Nephron progenitor cell (in vitro differentiated cells): Measurements from ENCODE around the gene ESRRB.

Experiments used
- DNase-seq: peaks from one replicate; pipeline ENCODE4 v3.0.0; 2021
- H3K27ac Mint-ChIP-seq: 2 replicates; pipeline ENCODE4 v1.8.0; 2021; ENCODE audit warnings: mild to moderate bottlenecking, moderate library complexity, mixed read lengths
- H3K27me3 Mint-ChIP-seq: 2 replicates; pipeline ENCODE4 v1.8.0; 2021; ENCODE audit warnings: mild to moderate bottlenecking, low read depth, mixed read lengths; ENCODE audit not compliant: poor library complexity
- H3K36me3 Mint-ChIP-seq: 2 replicates; pipeline ENCODE4 v1.8.0; 2021; ENCODE audit warnings: low read depth, mixed read lengths
- H3K4me1 Mint-ChIP-seq: 2 replicates; pipeline ENCODE4 v1.8.0; 2021; ENCODE audit warnings: mixed read lengths
- H3K4me3 Mint-ChIP-seq: 2 replicates; pipeline ENCODE4 v1.8.0; 2021; ENCODE audit warnings: mild to moderate bottlenecking, moderate library complexity, mixed read lengths
- H3K9me3 Mint-ChIP-seq: 2 replicates; pipeline ENCODE4 v1.8.0; 2021; ENCODE audit warnings: mild to moderate bottlenecking, moderate library complexity, mixed read lengths
- TF ChIP-seq, protein P1 (sequence below): fragments of 200-600 bp; sonication (generic); IDR thresholded peaks from 2 replicates; pipeline ENCODE4 v1.5.0; 2021; ENCODE audit warnings: antibody characterized with exemption

The ESRRB gene

DNA sequence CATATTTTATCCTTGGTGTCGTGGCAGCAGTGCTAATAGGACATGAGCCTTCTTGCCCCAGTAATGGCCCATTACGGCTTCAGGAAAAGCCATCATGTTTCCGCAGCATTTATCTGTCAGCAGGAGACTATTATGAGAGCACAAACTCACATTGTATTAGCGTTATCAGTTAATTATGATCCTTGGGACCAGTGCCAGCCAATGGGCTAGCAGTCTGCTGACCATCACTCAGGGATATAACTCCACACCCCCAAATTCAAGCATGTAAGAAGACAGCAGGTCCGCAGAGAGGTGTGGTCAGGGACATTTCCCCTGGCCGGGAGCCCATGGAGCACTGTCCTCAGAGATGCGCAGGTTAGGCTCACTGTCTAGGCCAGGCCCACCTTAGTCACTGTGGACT lies 4.9 kb upstream of the ESRRB start:
- peaks cover 28% of the 10 kb centered on the region for H3K4me1 Mint-ChIP-seq
- H3K27me3 Mint-ChIP-seq = peaks cover 80% of the 10 kb centered on the region
- TF ChIP-seq, protein P1, sequence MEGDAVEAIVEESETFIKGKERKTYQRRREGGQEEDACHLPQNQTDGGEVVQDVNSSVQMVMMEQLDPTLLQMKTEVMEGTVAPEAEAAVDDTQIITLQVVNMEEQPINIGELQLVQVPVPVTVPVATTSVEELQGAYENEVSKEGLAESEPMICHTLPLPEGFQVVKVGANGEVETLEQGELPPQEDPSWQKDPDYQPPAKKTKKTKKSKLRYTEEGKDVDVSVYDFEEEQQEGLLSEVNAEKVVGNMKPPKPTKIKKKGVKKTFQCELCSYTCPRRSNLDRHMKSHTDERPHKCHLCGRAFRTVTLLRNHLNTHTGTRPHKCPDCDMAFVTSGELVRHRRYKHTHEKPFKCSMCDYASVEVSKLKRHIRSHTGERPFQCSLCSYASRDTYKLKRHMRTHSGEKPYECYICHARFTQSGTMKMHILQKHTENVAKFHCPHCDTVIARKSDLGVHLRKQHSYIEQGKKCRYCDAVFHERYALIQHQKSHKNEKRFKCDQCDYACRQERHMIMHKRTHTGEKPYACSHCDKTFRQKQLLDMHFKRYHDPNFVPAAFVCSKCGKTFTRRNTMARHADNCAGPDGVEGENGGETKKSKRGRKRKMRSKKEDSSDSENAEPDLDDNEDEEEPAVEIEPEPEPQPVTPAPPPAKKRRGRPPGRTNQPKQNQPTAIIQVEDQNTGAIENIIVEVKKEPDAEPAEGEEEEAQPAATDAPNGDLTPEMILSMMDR = no peak
- H3K36me3 Mint-ChIP-seq = no peaks in the 10 kb centered on the region
- no peak overlapping the region for H3K27ac Mint-ChIP-seq
- no peaks in the 10 kb centered on the region for H3K9me3 Mint-ChIP-seq
- DNase-seq = no peak
- no peak overlapping the region for H3K4me3 Mint-ChIP-seq

DNA sequence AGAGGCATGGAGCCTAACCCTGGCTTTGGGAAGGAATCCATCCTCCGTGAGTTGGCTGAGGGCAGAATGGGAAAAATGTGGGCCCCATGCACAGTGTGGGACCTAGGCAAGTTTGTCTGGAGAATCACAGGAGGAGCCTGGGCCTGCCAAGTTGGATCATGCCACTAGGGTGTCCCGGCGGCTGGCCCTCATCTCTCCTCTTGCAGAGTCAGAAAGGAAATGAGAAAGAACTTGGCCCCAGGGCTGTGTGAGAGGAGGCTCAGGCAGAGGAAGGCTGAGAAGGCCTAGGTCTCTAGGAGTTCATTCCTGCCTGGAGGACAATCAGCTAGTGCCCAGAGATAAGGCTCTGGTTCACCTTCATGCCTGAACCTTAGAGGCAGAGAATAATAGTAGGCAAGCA lies 2.5 kb upstream of the ESRRB start:
- peaks cover 88% of the 10 kb centered on the region for H3K27me3 Mint-ChIP-seq
- no peaks in the 10 kb centered on the region for H3K9me3 Mint-ChIP-seq
- H3K36me3 Mint-ChIP-seq = no peaks in the 10 kb centered on the region
- H3K27ac Mint-ChIP-seq = no peak overlapping the region
- H3K4me3 Mint-ChIP-seq = no peak overlapping the region
- no peak for DNase-seq
- H3K4me1 Mint-ChIP-seq = peaks cover 26% of the 10 kb centered on the region
- TF ChIP-seq, protein P1 = no peak

DNA sequence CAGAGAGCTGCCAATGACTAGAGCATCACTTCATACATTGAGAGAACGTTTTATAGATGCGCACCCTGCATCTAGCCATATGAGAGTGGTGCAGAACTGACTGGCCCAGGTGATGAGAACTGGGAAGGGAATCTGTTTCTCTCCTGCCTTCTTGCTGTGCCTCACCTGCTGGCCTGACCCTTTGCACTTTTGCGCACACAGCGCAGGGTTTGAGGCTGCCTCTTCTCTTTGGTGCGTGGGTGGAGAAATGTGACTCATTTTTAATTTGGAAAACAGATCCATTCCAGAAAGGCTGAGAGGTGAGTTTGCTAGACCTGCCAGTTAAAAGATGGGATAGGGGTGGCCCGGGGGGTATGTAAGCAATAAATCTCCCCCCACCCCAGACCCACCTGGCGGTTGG lies 453 bp upstream of the ESRRB start:
- Mint-ChIP-seq H3K27me3 (peaks cover 98% of the 10 kb centered on the region), H3K4me3 (peak overlapping the region; percentile 50)

DNA sequence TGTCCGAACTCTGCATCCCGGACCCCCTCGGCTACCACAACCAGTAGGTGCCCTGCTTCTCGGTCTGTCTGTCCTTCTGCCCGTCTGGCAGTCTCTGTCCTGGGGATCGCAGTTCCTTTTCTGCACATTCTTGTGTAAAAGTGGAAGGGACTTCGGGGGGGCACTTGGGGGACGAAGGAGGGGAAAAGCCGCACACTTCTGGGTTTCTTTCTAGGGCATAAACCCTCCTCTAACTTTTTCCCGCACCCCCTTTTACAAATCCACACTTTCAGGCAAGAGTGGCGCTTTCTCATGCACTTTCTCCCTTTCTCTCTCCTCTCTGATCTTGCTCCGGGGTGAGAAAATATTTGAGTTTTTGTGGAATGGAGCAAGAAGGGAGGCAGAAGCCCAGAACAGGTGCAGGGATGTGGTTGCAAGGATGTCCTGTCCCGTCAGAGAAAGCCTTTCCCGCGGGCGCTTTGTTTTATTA lies 506 bp downstream of the ESRRB start:
- H3K27ac Mint-ChIP-seq = no peak overlapping the region
- no peaks in the 10 kb centered on the region for H3K36me3 Mint-ChIP-seq
- TF ChIP-seq, protein P1 = no peak
- peak overlapping the region; percentile 80 for H3K4me3 Mint-ChIP-seq
- H3K9me3 Mint-ChIP-seq = no peaks in the 10 kb centered on the region
- peaks cover 55% of the 10 kb centered on the region for H3K4me1 Mint-ChIP-seq
- peaks cover 100% of the 10 kb centered on the region for H3K27me3 Mint-ChIP-seq
- DNase-seq = no peak

More for the DNA sequence above, 453 bp upstream of the ESRRB start:
- no peak for DNase-seq
- no peaks in the 10 kb centered on the region for H3K9me3 Mint-ChIP-seq
- H3K36me3 Mint-ChIP-seq = no peaks in the 10 kb centered on the region
- H3K4me1 Mint-ChIP-seq = peaks cover 45% of the 10 kb centered on the region
- H3K27ac Mint-ChIP-seq = no peak overlapping the region
- TF ChIP-seq, protein P1 = no peak

DNA sequence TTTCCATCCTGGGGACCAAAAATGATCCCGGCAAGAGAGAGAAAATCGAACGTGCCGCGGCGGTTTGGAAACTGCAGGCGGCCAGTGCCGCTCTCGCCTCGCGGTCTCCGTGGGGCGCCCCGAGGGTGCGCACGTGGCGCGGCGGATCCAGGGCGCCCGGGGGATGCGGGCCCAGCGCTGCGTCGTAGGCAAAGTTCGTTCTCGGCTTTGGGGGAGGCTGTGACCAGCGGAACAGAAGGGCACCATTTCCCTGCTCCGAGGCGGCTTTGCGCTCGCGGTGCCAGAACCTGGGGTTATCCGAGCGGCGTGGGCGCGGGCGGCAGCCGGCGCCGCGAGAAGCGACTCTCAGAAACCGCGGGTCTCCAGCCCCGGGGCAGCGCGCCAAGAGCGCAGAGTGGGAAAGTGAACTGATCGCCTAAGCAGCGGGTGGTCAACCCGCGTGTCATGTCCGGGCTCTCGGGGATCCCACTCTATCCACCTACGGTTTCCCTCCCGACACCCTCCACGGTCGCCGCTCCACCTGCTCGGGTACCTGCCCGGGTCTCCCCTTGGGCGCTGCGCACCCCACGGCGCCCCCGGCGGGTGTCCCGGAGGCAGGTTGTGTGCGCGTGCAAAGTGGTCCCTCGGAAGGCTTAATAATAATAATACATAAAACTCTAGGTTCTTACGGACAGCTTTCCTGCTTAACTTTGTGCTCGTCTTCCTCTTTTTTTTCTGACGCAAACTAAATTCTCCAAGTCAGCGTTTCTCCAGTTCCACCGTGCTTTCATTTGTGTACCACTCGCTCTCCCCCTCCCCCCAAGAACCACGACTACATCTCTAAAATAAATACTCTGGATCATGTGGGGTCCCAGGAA lies 1.2 kb downstream of the ESRRB start:
- Mint-ChIP-seq H3K27me3 (peaks cover 100% of the 10 kb centered on the region), H3K9me3 (no peaks in the 10 kb centered on the region), H3K4me1 (peaks cover 60% of the 10 kb centered on the region), H3K36me3 (no peaks in the 10 kb centered on the region), H3K4me3 (peak overlapping the region; percentile 80), H3K27ac (no peak overlapping the region)
- TF ChIP-seq, protein P1 = no peak
- DNase-seq = peak; percentile 37

DNA sequence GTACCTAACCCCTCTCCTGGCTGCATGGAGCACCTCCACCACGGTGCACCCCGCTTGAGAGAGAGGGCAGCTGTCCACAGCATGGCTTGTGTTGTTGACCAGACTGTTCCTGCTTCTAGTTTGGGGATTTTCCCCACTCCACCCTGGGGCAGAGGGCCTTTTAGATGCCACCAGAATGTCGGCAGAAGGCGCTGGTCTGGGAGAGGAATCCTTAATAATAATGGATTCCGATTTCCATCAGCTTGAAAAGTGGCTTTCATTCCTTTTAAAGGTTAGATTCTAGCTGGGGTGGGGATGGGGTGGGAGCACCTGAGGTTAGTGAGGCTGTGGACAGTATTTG lies 1.8 kb downstream of the ESRRB start:
- TF ChIP-seq, protein P1 = no peak
- Mint-ChIP-seq H3K27ac (no peak overlapping the region), H3K36me3 (no peaks in the 10 kb centered on the region), H3K4me1 (peaks cover 60% of the 10 kb centered on the region), H3K9me3 (no peaks in the 10 kb centered on the region), H3K4me3 (peak overlapping the region; percentile 78), H3K27me3 (peaks cover 100% of the 10 kb centered on the region)
- no peak for DNase-seq
